Transverse colon (tissue), 4 donors: ENCODE measurements around the gene IMPG2. TPM values are rescaled to one million over a fixed set of nuclear protein-coding genes. Genes with fewer than 3 reads are reported as not detected.

Source experiments
- DNase-seq: peaks from one replicate; pipeline ENCODE4 v3.0.0-alpha.2; 2019
- H3K27ac ChIP-seq, 4 donors: fragments of 200-600 bp; sonication (generic); 2 replicates each; pipeline ENCODE4 v1.5.1; 2016 to 2018; ENCODE audit warnings: inconsistent platforms in 4 of 4
- H3K27me3 ChIP-seq: fragments of 200-600 bp; sonication (generic); 2 replicates; pipeline ENCODE4 v1.5.1; 2017; ENCODE audit warnings: inconsistent platforms
- H3K36me3 ChIP-seq, 4 donors: fragments of 200-600 bp; sonication (generic); 2 replicates each; pipeline ENCODE4 v1.5.1; 2017 to 2019; ENCODE audit warnings: inconsistent platforms in 4 of 4
- H3K4me1 ChIP-seq, 4 donors: fragments of 200-600 bp; sonication (generic); 2 replicates each; pipeline ENCODE4 v1.5.1; 2017 to 2020; ENCODE audit warnings: inconsistent platforms in 4 of 4
- H3K4me3 ChIP-seq, 4 donors: fragments of 200-600 bp; sonication (generic); 1 replicate in 1 of 4; 2 replicates in 3 of 4; pipeline versions ENCODE4 v1.5.1 to v1.6.1; 2017 to 2019; ENCODE audit warnings: inconsistent platforms in 4 of 4
- H3K9me3 ChIP-seq, 2 donors: fragments of 200-600 bp; sonication (generic); 2 replicates each; pipeline ENCODE4 v1.5.1; 2017 to 2019; ENCODE audit warnings: inconsistent platforms in 2 of 2
- EP300 ChIP-seq: sonication (generic); formaldehyde crosslinking; IDR thresholded peaks from one replicate; pipeline ENCODE4 v1.6.1; 2017; ENCODE audit warnings: antibody characterized with exemption, low read depth
- POLR2A ChIP-seq: fragments of 450-650 bp; IDR thresholded peaks from one replicate; pipeline ENCODE4 v1.6.1; 2016; ENCODE audit warnings: antibody characterized with exemption, mild to moderate bottlenecking, moderate library complexity
- POLR2AphosphoS5 ChIP-seq, 3 donors: sonication (generic); formaldehyde crosslinking; IDR thresholded peaks; one replicate each; pipeline ENCODE4 v1.6.1; 2016; ENCODE audit warnings: antibody characterized with exemption in 3 of 3
- WGBS, 2 donors: methylation state at CpG; one replicate each; pipeline ENCODE4 v1.1.5; 2018; ENCODE audit warnings: low coverage in 1 of 2; 5-methylcytosine and 5-hydroxymethylcytosine counted together
- in situ Hi-C, 4 donors: fragments of 200-750 bp; cut with MboI; loops; one replicate each; pipeline versions ENCODE4 v1.15.0 to v1.15.1; 2017; ENCODE audit warnings: low sequenced_read_pairs in 3 of 4, low pct_ligation_motif_present in 1 of 4, low pct_unique_long_range_greater_than_20kb in 1 of 4
- intact Hi-C: fragments of 100-400 bp; cut with DNase I; formaldehyde crosslinking; loops from one replicate; pipeline ENCODE4 v1.15.1; 2023; ENCODE audit warnings: low total_unique reads
- total RNA-seq, 4 donors: library from RNA; depleted of rRNA; stranded (reverse); fragments of >200 nt; gene quantifications; one replicate each; pipeline ENCODE4 v1.1.0, GENCODE V29; 2016
- TF ChIP-seq, protein P1 (sequence below), 5 experiments: fragments of 200-600 bp in 3 of 5; fragments of 450-650 bp in 2 of 5; sonication (generic) in 3 of 5; IDR thresholded peaks; 1 replicate in 2 of 5; 2 replicates in 3 of 5; pipeline ENCODE4 v1.5.1; 2016 to 2017; ENCODE audit warnings: antibody characterized with exemption in 5 of 5, inconsistent platforms in 3 of 5, mild to moderate bottlenecking in 2 of 5, moderate library complexity in 1 of 5

IMPG2 gene
- total RNA-seq, 4 donors from 2014 or later: 0.14 to 0.37 (median 0.32) TPM; not detected in 1

DNA sequence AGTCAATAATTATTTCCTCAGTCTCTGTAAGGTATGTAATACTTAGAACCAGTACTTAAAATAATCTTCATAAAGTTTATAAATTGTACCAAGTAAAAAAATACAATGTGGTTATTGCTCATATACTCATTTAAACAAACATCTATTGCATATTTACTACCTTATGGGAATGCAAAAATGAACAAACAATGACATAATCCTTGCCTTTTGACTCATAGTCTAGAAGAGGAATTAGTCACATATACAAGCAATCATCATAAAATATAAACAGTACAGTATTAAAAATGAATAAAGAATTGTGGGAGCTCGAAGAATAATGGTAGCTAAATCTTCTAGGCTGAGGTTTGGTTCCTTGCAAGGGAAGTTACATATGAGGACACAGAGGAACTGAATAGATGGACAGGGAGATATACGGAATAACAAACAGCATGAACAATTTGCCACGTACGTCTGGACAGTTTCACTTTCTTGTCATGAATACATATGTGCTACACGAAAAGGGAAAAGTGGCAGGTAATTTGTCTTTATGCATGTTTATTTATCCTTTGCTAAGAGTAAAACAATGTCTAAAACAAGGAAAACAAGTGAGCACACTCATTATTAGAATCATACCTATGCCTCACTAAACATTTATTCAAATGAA is 17.2 kb downstream of the IMPG2 start:
- Histone ChIP-seq H3K4me3 (no peak overlapping the region), H3K4me1 (peaks cover 0 to 3% (median 0%) of the 10 kb centered on the region in 4 donors), H3K36me3 (no peaks in the 10 kb centered on the region), H3K27me3 (no peaks in the 10 kb centered on the region), H3K27ac (no peak overlapping the region), H3K9me3 (peaks cover under 1 to 4% of the 10 kb centered on the region in 2 donors)
- whole genome bisulfite sequencing, 2 donors: 50 to 55% methylated on average over 5 of the region's 5 CpGs
- intact Hi-C loops: no loop called here
- TF ChIP-seq POLR2AphosphoS5 (IDR thresholded peaks at IDR 0.05) (no peak), EP300 (no peak), POLR2A (no peak)
- TF ChIP-seq, protein P1, sequence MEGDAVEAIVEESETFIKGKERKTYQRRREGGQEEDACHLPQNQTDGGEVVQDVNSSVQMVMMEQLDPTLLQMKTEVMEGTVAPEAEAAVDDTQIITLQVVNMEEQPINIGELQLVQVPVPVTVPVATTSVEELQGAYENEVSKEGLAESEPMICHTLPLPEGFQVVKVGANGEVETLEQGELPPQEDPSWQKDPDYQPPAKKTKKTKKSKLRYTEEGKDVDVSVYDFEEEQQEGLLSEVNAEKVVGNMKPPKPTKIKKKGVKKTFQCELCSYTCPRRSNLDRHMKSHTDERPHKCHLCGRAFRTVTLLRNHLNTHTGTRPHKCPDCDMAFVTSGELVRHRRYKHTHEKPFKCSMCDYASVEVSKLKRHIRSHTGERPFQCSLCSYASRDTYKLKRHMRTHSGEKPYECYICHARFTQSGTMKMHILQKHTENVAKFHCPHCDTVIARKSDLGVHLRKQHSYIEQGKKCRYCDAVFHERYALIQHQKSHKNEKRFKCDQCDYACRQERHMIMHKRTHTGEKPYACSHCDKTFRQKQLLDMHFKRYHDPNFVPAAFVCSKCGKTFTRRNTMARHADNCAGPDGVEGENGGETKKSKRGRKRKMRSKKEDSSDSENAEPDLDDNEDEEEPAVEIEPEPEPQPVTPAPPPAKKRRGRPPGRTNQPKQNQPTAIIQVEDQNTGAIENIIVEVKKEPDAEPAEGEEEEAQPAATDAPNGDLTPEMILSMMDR (IDR thresholded peaks at IDR 0.05): no peak
- in situ Hi-C loops: no loop called here
- DNase-seq: no peak

GRCh38 chr3:101300073-101300472 is 20.3 kb downstream of the IMPG2 start:
- intact Hi-C loops: no loop called here
- Histone ChIP-seq H3K27ac (no peak overlapping the region), H3K4me1 (peaks cover 0 to 3% (median 0%) of the 10 kb centered on the region in 4 donors), H3K9me3 (peaks cover 6 to 9% of the 10 kb centered on the region in 2 donors), H3K4me3 (no peak overlapping the region), H3K27me3 (no peaks in the 10 kb centered on the region), H3K36me3 (no peaks in the 10 kb centered on the region)
- in situ Hi-C loops: no loop called here
- WGBS, 2 donors: 99 to 100% methylated on average over 1 to 8 of the region's 8 CpGs
- no peak for DNase-seq
- TF ChIP-seq POLR2A (no peak), POLR2AphosphoS5 (IDR thresholded peaks at IDR 0.05) (no peak), EP300 (no peak)
- TF ChIP-seq, protein P1 (IDR thresholded peaks at IDR 0.05): no peak

DNA sequence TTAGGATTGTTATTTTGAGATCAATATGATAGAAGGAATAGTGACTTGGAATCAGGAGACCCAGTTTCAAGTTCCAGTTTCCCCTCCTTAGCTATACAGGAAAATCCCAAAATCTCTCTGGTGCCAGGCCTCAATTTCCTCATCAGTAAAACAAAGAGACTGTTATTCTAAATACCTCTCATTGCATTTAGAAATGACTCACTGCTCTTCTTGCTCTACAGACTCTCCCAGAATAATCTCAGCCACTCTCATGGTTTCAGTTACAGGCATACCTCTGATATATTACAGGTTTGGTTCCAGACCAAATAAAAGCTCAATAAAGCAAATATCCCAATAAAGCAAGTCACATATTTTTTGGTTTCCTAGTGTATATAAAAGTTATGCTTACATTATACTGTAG is 28.3 kb downstream of the IMPG2 start:
- in situ Hi-C loops: no loop called here
- no peak overlapping the region for H3K27ac ChIP-seq
- no peak for DNase-seq
- peaks cover 0 to 7% of the 10 kb centered on the region in 2 donors for H3K9me3 ChIP-seq
- intact Hi-C loops: no loop called here
- no peaks in the 10 kb centered on the region for H3K4me1 ChIP-seq
- no peaks in the 10 kb centered on the region for H3K27me3 ChIP-seq
- H3K4me3 ChIP-seq: no peak overlapping the region
- no peaks in the 10 kb centered on the region for H3K36me3 ChIP-seq
- TF ChIP-seq, protein P1 (IDR thresholded peaks at IDR 0.05): no peak
- TF ChIP-seq POLR2AphosphoS5 (IDR thresholded peaks at IDR 0.05) (no peak), POLR2A (no peak), EP300 (no peak)

GRCh38 chr3:101288294-101288693 is 32.1 kb downstream of the IMPG2 start:
- Histone ChIP-seq H3K4me1 (no peaks in the 10 kb centered on the region), H3K36me3 (no peaks in the 10 kb centered on the region), H3K9me3 (no peaks in the 10 kb centered on the region), H3K27me3 (no peaks in the 10 kb centered on the region), H3K27ac (no peak overlapping the region), H3K4me3 (no peak overlapping the region)
- TF ChIP-seq POLR2A (no peak), EP300 (no peak), POLR2AphosphoS5 (IDR thresholded peaks at IDR 0.05) (no peak)
- TF ChIP-seq, protein P1 (IDR thresholded peaks at IDR 0.05): no peak
- intact Hi-C loops: no loop called here
- WGBS, 2 donors: 71 to 83% methylated on average over 2 of the region's 2 CpGs
- in situ Hi-C loops: no loop called here
- DNase-seq: no peak
